ENCODE results near the gene GAL3ST1. TPM values are rescaled to one million over a fixed set of nuclear protein-coding genes. Genes with fewer than 3 reads are reported as not detected.

The GAL3ST1 gene
- total and polyA plus RNA-seq, 8 donors: 1.8 to 9.3 (median 6.8) TPM

GRCh38 chr22:30580896-30581295 is 6.4 kb upstream of the GAL3ST1 start:
- no peaks in the 10 kb centered on the region for H3K27me3 ChIP-seq
- H3K4me1 ChIP-seq: no peaks in the 10 kb centered on the region
- DNase-seq (no peak), ATAC-seq (no peak)
- peaks cover 5 to 100% of the 10 kb centered on the region in 2 donors for H3K36me3 ChIP-seq
- no peak for TF ChIP-seq CTCF (IDR thresholded peaks at IDR 0.05)
- no peak overlapping the region for H3K27ac ChIP-seq
- H3K4me3 ChIP-seq: no peak overlapping the region
- intact Hi-C loops (cut with DNase I): no loop called here
- H3K9me3 ChIP-seq: no peaks in the 10 kb centered on the region

GRCh38 chr22:30578481-30578880 is 4.0 kb upstream of the GAL3ST1 start:
- peaks cover 5 to 84% of the 10 kb centered on the region in 2 donors for H3K36me3 ChIP-seq
- peaks cover 0 to 14% of the 10 kb centered on the region in 2 donors for H3K27me3 ChIP-seq
- H3K9me3 ChIP-seq: no peaks in the 10 kb centered on the region
- no peak for TF ChIP-seq CTCF (IDR thresholded peaks at IDR 0.05)
- H3K4me3 ChIP-seq: no peak overlapping the region
- H3K27ac ChIP-seq: no peak overlapping the region
- intact Hi-C loops (cut with DNase I): no loop called here
- ATAC-seq (no peak), DNase-seq (no peak)
- H3K4me1 ChIP-seq: peaks cover 0 to 18% of the 10 kb centered on the region in 2 donors

GRCh38 chr22:30575859-30576258 is 1.4 kb upstream of the GAL3ST1 start:
- Histone ChIP-seq H3K27ac (no peak overlapping the region), H3K9me3 (no peaks in the 10 kb centered on the region), H3K27me3 (peaks cover 0 to 16% of the 10 kb centered on the region in 2 donors), H3K36me3 (peaks cover 5 to 58% of the 10 kb centered on the region in 2 donors), H3K4me1 (peaks cover 0 to 21% of the 10 kb centered on the region in 2 donors), H3K4me3 (no peak overlapping the region)
- no peak for TF ChIP-seq CTCF (IDR thresholded peaks at IDR 0.05)
- DNase-seq (no peak), ATAC-seq (no peak)
- intact Hi-C loops (cut with DNase I): no loop called here

GRCh38 chr22:30574997-30575671 is 669 bp upstream of the GAL3ST1 start:
- Histone ChIP-seq H3K27ac (no peak overlapping the region), H3K9me3 (no peaks in the 10 kb centered on the region), H3K4me3 (no peak overlapping the region), H3K27me3 (peaks cover 0 to 16% of the 10 kb centered on the region in 2 donors), H3K4me1 (peaks cover 0 to 21% of the 10 kb centered on the region in 2 donors), H3K36me3 (peaks cover 5 to 51% of the 10 kb centered on the region in 2 donors)
- intact Hi-C loops (cut with DNase I): no loop called here
- ATAC-seq (no peak), DNase-seq (no peak)
- TF ChIP-seq CTCF (IDR thresholded peaks at IDR 0.05): no peak

GRCh38 chr22:30573594-30574094 is 821 bp downstream of the GAL3ST1 start:
- Histone ChIP-seq H3K9me3 (no peaks in the 10 kb centered on the region), H3K4me3 (no peak overlapping the region), H3K27me3 (peaks cover 0 to 16% of the 10 kb centered on the region in 2 donors), H3K4me1 (peaks cover 0 to 21% of the 10 kb centered on the region in 2 donors), H3K36me3 (peaks cover 0 to 36% of the 10 kb centered on the region in 2 donors), H3K27ac (no peak overlapping the region)
- peak; percentile 70 for ATAC-seq
- intact Hi-C loops (cut with DNase I): no loop called here
- no peak for TF ChIP-seq CTCF (IDR thresholded peaks at IDR 0.05)
- DNase-seq: no peak

Data from left lung (tissue), 10 donors.